GM12801 (cell line): Measurements from ENCODE around the gene NUDT4.

Source experiments
- CTCF ChIP-seq: IDR thresholded peaks from one replicate; pipeline ENCODE4 v1.5.1; 2011; ENCODE audit warnings: control low read depth; ENCODE audit not compliant: insufficient read length; ENCODE audit errors: extremely low read depth

The NUDT4 gene

DNA sequence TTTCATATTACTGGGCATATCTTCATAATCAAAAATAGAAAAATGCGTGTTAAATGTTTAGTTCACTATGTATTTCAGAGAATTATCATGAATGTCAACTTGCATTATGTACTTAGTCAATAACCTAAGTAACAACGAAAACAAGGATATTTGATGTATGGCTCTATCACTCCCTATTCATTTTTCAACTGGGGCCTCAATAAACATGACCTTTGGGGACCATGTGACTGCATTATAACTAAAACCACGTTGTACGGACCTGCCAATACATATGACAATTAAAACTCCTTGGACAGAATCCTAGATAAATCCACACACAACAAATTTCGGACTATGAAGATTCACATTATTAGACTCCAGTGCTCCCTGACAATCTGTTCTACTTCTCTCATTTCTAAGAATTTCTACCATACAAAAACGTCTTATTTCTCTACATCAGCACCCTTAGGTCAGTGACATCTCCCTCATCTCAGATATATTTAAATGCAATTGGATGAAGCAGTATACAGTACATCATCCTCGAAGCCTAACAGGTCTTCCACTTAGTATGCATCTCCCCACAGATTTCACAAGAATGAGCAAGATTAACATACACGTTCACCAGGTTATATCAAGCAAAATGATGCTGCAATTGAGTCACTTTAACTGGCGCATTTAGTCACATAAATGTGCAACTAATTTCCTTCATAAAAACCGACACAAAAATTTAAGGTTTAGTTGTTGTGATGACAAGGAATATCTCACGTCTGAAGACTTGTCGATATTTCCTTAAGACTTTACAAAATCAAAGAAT, 62.5 kb downstream of the NUDT4 start:
- TF ChIP-seq CTCF: no peak

- no peak for TF ChIP-seq CTCF
Measured at GRCh38 chr12:93441081-93441616, 63.4 kb downstream of the NUDT4 start.

DNA sequence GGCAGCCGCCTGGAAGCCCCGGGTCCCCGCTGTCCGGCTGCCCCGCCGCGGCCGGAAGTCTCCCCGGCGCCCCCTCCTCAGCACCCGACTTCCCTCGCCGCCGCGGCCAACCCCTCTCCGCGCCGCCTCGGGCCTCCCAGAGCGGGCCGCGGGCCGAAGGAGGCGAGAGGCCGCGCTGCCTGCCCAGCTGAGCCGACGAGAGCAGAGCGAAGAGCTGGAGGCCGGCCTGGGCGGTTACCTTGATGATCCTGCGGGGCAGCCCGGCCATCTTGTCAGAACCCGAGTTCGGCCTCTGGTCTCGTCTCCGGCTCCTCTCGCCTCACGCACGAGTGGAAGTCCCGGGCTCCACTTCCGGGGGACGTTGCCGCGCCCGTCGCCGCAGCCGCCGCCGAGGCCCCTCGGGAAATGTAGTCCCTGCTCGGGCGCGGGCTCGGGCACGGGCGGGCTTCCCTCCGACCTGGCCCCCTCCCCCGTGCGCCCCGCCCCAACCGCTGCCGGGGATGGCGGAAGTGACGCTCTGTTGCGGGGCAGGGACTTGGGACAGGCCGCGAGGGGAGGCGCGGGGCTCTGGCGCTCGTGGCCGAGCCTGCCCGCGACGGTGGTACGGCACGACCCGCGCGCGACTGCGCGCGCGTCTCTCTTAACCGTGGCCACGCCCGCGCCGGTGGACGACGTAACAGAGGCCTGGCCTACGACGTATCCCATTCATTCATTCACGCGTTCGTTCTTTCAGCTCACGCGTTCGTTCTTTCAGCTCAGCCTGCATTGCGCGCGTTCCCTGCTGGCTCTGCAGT, 64.1 kb downstream of the NUDT4 start, which contains the start of gene UBE2N:
Gene UBE2N, minus strand, starts transcription at position 331 of the 794 bp plus-strand sequence. Its CDS starts 63 bp downstream, at position 268.
- no peak for TF ChIP-seq CTCF

GRCh38 chr12:93442411-93443340, 65.0 kb downstream of the NUDT4 start:
- TF ChIP-seq CTCF: no peak

GRCh38 chr12:93443576-93443975, 65.9 kb downstream of the NUDT4 start:
- TF ChIP-seq CTCF: no peak

DNA sequence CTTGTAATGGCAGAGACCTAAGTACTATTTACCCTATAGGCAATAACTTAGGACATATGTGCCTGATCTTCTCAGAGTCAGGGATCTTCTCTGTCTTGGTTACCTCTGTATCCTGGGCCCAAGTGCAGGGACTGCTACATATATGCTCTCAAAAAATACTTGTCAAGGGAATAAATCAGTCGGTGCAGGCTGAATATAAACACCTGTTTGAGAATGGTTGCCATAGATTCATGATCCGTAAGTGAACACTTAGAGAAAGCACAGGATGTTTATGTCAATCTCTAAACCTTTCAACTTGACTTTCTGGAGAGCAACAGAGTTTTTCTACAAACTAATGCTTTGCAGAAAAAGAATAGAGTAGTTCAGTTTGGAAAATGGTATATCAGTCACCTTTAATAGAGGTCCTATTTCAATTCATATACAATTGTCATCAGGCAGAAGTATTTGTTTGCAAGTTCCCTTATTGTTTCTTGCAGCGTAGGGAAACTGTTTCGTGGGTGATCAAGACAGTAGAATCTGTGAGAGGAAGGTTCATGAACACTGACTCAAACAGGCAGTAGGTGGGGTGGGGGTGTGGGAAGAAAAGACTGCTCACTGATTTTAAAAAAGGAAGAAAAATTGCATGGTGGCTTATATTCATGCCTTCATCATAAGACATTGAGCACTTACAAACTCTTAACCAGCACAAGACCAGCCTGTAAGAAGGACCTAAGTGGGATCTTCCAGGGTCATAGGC, 70.0 kb downstream of the NUDT4 start:
- TF ChIP-seq CTCF: no peak
